ENCODE results near the gene KRTAP3-2.

KRTAP3-2 gene

DNA sequence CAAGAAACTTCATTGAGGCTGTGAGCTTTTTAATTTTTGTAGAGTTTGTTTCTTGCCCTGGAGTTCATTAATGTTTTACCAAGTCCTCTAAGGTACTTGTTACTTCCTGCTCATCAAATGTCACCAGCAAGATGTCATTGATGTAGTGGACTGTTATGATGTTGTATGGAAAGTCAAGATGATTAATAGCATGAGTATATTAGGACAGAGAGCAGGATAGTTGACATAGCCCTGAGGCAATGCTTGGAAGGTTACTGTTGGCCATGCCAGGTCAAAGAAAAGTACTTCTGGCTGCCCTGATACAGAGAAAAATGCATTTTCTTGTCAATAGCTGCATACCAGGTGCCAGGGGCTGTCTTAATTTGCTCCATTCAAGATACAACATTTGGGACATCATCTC lies 20.6 kb upstream of the KRTAP3-2 start:
- Histone ChIP-seq H3K9me3 (ENCODE audit: severe bottlenecking) (no peaks in the 10 kb centered on the region), H3K4me1 (ENCODE audit: insufficient read depth, poor library complexity, severe bottlenecking) (no peaks in the 10 kb centered on the region), H3K36me3 (ENCODE audit: low read depth) (no peaks in the 10 kb centered on the region), H3K4me3 (ENCODE audit: severe bottlenecking) (no peak overlapping the region), H3K27ac (ENCODE audit: poor library complexity, severe bottlenecking) (no peak overlapping the region), H3K27me3 (ENCODE audit: insufficient read depth, poor library complexity, severe bottlenecking) (no peaks in the 10 kb centered on the region)
- ATAC-seq (ENCODE audit: low read depth) (no peak), DNase-seq (ENCODE audit: low spot score) (no peak)
- no peak for TF ChIP-seq CTCF (IDR thresholded peaks at IDR 0.05; ENCODE audit: poor library complexity, severe bottlenecking)

DNA sequence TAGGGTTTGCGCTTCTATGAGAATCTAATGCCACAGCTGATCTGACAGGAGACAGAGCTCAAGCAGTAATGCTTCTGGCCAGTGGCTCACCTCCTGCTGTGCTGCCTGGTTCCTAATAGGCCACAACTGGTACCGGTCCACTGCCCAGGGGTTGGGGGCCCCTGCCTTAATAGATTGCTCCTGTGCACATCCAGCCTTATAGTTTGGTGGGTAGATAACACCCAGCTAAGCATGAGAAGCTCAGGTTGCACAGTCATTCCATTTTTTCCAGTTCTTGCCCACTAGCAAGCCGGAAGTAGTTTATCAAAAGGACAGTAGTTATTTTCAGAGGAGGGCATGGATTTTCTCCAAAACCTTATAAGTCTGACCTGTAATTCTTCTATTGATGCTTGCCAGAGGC lies 19.7 kb upstream of the KRTAP3-2 start:
- no peaks in the 10 kb centered on the region for H3K36me3 ChIP-seq (ENCODE audit: low read depth)
- H3K4me1 ChIP-seq (ENCODE audit: insufficient read depth, poor library complexity, severe bottlenecking): no peaks in the 10 kb centered on the region
- no peak overlapping the region for H3K27ac ChIP-seq (ENCODE audit: poor library complexity, severe bottlenecking)
- no peak for TF ChIP-seq CTCF (IDR thresholded peaks at IDR 0.05; ENCODE audit: poor library complexity, severe bottlenecking)
- DNase-seq (ENCODE audit: low spot score): no peak
- no peak overlapping the region for H3K4me3 ChIP-seq (ENCODE audit: severe bottlenecking)
- H3K9me3 ChIP-seq (ENCODE audit: severe bottlenecking): no peaks in the 10 kb centered on the region
- no peak for ATAC-seq (ENCODE audit: low read depth)
- no peaks in the 10 kb centered on the region for H3K27me3 ChIP-seq (ENCODE audit: insufficient read depth, poor library complexity, severe bottlenecking)

- no peak for ATAC-seq (ENCODE audit: low read depth)
- Histone ChIP-seq H3K9me3 (ENCODE audit: severe bottlenecking) (no peaks in the 10 kb centered on the region), H3K27ac (ENCODE audit: poor library complexity, severe bottlenecking) (no peak overlapping the region), H3K4me1 (ENCODE audit: insufficient read depth, poor library complexity, severe bottlenecking) (peaks cover 3% of the 10 kb centered on the region), H3K4me3 (ENCODE audit: severe bottlenecking) (no peak overlapping the region), H3K36me3 (ENCODE audit: low read depth) (no peaks in the 10 kb centered on the region), H3K27me3 (ENCODE audit: insufficient read depth, poor library complexity, severe bottlenecking) (no peaks in the 10 kb centered on the region)
- DNase-seq (ENCODE audit: low spot score): no peak
- TF ChIP-seq CTCF (IDR thresholded peaks at IDR 0.05; ENCODE audit: poor library complexity, severe bottlenecking): no peak
Observed at GRCh38 chr17:41018541-41018940, 18.8 kb upstream of the KRTAP3-2 start.

DNA sequence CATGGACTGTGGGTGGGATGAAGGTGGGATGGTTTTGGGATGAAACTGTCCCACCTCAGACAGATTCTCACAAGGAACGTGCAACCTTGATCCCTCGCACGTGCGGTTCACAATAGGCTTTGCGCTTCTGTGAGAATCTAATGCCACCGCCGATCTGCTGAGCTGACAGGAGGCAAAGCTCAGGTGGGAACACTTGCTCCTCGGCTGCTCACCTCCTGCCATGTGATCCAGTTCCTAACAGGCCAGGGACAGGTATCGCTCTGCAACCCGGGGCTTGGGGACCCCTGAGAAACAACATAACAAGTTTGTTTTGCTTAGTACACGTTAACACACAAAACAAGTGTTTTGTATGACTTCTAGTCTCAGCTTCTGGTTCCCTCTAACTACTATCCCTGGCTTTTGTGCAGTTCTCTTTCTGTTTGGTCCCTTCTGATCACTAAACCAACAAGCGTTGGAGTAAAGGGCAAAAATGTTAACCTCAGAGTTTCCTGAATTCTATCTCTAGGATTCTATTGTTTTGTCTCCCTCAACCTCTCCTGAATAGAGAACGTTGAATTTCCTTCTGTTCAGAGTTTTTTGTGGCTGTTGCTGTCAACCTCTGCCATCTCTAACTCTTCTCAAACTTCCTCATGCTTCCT lies 17.0 kb upstream of the KRTAP3-2 start:
- Histone ChIP-seq H3K36me3 (ENCODE audit: low read depth) (no peaks in the 10 kb centered on the region), H3K4me1 (ENCODE audit: insufficient read depth, poor library complexity, severe bottlenecking) (peaks cover 3% of the 10 kb centered on the region), H3K27me3 (ENCODE audit: insufficient read depth, poor library complexity, severe bottlenecking) (no peaks in the 10 kb centered on the region), H3K9me3 (ENCODE audit: severe bottlenecking) (no peaks in the 10 kb centered on the region), H3K4me3 (ENCODE audit: severe bottlenecking) (no peak overlapping the region), H3K27ac (ENCODE audit: poor library complexity, severe bottlenecking) (no peak overlapping the region)
- ATAC-seq (ENCODE audit: low read depth) (no peak), DNase-seq (ENCODE audit: low spot score) (no peak)
- no peak for TF ChIP-seq CTCF (IDR thresholded peaks at IDR 0.05; ENCODE audit: poor library complexity, severe bottlenecking)

- Histone ChIP-seq H3K4me3 (ENCODE audit: severe bottlenecking) (no peak overlapping the region), H3K36me3 (ENCODE audit: low read depth) (no peaks in the 10 kb centered on the region), H3K4me1 (ENCODE audit: insufficient read depth, poor library complexity, severe bottlenecking) (peaks cover 3% of the 10 kb centered on the region), H3K27me3 (ENCODE audit: insufficient read depth, poor library complexity, severe bottlenecking) (no peaks in the 10 kb centered on the region), H3K9me3 (ENCODE audit: severe bottlenecking) (no peaks in the 10 kb centered on the region), H3K27ac (ENCODE audit: poor library complexity, severe bottlenecking) (no peak overlapping the region)
- no peak for TF ChIP-seq CTCF (IDR thresholded peaks at IDR 0.05; ENCODE audit: poor library complexity, severe bottlenecking)
- no peak for ATAC-seq (ENCODE audit: low read depth)
- no peak for DNase-seq (ENCODE audit: low spot score)
Observed at GRCh38 chr17:41015454-41015853, 15.7 kb upstream of the KRTAP3-2 start.
